Stimulated activated CD8-positive, alpha-beta memory T cell treated with anti-CD3 and anti-CD28 coated beads, Interleukin-12 subunit alpha, Interleukin-12 subunit beta, amount 100 ng/mL, for 24 hours (primary cell): Measurements from ENCODE around the gene EDN3.

ENCODE experiments used
- DNase-seq: peaks from one replicate; pipeline ENCODE4 v3.0.0-alpha.2; 2020; ENCODE audit errors: extremely low read depth

Gene EDN3

GRCh38 chr20:59300333-59301081 lies at the start of gene EDN3:
EDN3 (plus strand) TSS chr20:59300611; CDS start chr20:59300813, 202 bp downstream.
- DNase-seq = no peak

- no peak for DNase-seq
Measured at GRCh38 chr20:59253325-59253724, 47.1 kb upstream of the EDN3 start.

- no peak for DNase-seq
Measured at GRCh38 chr20:59253779-59254319, 46.6 kb upstream of the EDN3 start.

- DNase-seq = no peak
Measured at GRCh38 chr20:59255256-59255655, 45.2 kb upstream of the EDN3 start.

- DNase-seq = no peak
Measured at GRCh38 chr20:59258221-59258621, 42.2 kb upstream of the EDN3 start.

- DNase-seq = no peak
Measured at GRCh38 chr20:59259946-59260345, 40.5 kb upstream of the EDN3 start.

- DNase-seq = no peak
Measured at GRCh38 chr20:59265298-59265697, 35.1 kb upstream of the EDN3 start.

- DNase-seq = no peak
Measured at GRCh38 chr20:59268870-59269269, 31.5 kb upstream of the EDN3 start.

GRCh38 chr20:59269411-59270025 lies 30.9 kb upstream of the EDN3 start:
- no peak for DNase-seq

GRCh38 chr20:59270380-59270779 lies 30.0 kb upstream of the EDN3 start:
- DNase-seq = no peak

GRCh38 chr20:59273739-59274357 lies 26.6 kb upstream of the EDN3 start:
- DNase-seq = no peak

- no peak for DNase-seq
Measured at GRCh38 chr20:59276938-59277337, 23.5 kb upstream of the EDN3 start.

GRCh38 chr20:59284470-59284869 lies 15.9 kb upstream of the EDN3 start:
- no peak for DNase-seq

- DNase-seq = no peak
Measured at GRCh38 chr20:59289994-59290393, 10.4 kb upstream of the EDN3 start.

- DNase-seq = no peak
Measured at GRCh38 chr20:59291740-59292383, 8.5 kb upstream of the EDN3 start.

GRCh38 chr20:59295531-59295930 lies 4.9 kb upstream of the EDN3 start:
- DNase-seq = no peak

- DNase-seq = no peak
Measured at GRCh38 chr20:59297686-59298085, 2.7 kb upstream of the EDN3 start.

GRCh38 chr20:59299945-59300332 lies 472 bp upstream of the EDN3 start:
- DNase-seq = no peak

- no peak for DNase-seq
Measured at GRCh38 chr20:59301343-59302007, 1.1 kb downstream of the EDN3 start.

- no peak for DNase-seq
Measured at GRCh38 chr20:59305908-59306655, 5.7 kb downstream of the EDN3 start.

GRCh38 chr20:59307270-59307669 lies 6.9 kb downstream of the EDN3 start:
- DNase-seq = no peak
